WERI-Rb-1 (cell line): Measurements from ENCODE around the gene TIGD3.

Source experiments
- DNase-seq: peaks from one replicate; pipeline ENCODE4 v3.0.0-alpha.2; 2020
- H3K27ac ChIP-seq: fragments of 250-450 bp; sonication (Bioruptor Pico); 2 replicates; pipeline ENCODE4 v1.5.1; 2020; ENCODE audit warnings: mild to moderate bottlenecking, moderate library complexity
- H3K27me3 ChIP-seq: fragments of 250-450 bp; sonication (Bioruptor Pico); 2 replicates; pipeline ENCODE4 v1.5.1; 2021; ENCODE audit warnings: mild to moderate bottlenecking, low read depth, moderate library complexity; ENCODE audit not compliant: insufficient read depth, severe bottlenecking
- H3K36me3 ChIP-seq: fragments of 250-450 bp; sonication (Bioruptor Pico); 2 replicates; pipeline ENCODE4 v1.5.1; 2020; ENCODE audit warnings: mild to moderate bottlenecking, moderate library complexity
- H3K4me3 ChIP-seq: 2 replicates; pipeline ENCODE4 v1.5.1; 2011; ENCODE audit warnings: low read depth, mild to moderate bottlenecking, control low read depth, low read length
- H3K9me3 ChIP-seq: fragments of 250-450 bp; sonication (Bioruptor Pico); 2 replicates; pipeline ENCODE4 v1.5.1; 2021; ENCODE audit warnings: mild to moderate bottlenecking, moderate library complexity; ENCODE audit not compliant: severe bottlenecking
- TF ChIP-seq, protein P1 (sequence below): IDR thresholded peaks from 2 replicates; pipeline ENCODE4 v1.5.1; 2011; ENCODE audit warnings: low read depth, mild to moderate bottlenecking, control low read depth, inconsistent platforms, low read length

Gene TIGD3

DNA sequence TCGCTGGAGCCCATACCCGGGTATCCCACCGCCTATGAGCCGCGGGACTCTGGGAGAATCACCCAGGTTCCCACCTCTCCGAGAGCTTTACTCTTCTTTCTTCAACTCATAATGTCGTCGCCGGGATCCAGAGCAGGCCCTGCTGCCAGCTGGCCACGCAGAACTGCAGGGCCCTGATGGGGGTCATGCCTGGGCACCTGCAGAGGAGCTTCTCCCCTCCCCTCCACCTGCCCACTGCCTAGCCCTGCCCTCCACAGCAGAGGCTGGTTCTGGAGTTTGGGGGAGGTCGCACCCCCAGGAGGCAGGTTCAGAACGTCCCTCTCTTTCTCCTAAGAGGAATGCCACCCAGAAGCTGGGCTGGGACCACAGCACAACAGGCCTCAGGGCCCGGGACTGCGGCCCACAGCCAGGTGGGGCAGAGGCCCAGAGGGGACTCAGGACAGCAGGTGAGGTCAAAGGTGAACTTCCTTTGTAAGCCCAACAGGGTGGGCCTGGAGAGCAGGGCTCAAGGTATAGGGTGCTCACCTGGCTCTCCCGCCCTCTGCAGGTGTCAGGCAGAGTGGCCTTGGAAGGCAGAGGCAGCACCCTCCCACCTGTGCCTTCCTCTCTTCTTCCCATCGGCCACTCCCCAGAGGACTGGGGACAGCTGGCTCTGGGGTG lies 26.0 kb downstream of the TIGD3 start:
- Histone ChIP-seq H3K4me3 (no peak overlapping the region), H3K27ac (no peak overlapping the region), H3K36me3 (no peaks in the 10 kb centered on the region), H3K9me3 (no peaks in the 10 kb centered on the region), H3K27me3 (no peaks in the 10 kb centered on the region)
- DNase-seq, result no peak
- TF ChIP-seq, protein P1, sequence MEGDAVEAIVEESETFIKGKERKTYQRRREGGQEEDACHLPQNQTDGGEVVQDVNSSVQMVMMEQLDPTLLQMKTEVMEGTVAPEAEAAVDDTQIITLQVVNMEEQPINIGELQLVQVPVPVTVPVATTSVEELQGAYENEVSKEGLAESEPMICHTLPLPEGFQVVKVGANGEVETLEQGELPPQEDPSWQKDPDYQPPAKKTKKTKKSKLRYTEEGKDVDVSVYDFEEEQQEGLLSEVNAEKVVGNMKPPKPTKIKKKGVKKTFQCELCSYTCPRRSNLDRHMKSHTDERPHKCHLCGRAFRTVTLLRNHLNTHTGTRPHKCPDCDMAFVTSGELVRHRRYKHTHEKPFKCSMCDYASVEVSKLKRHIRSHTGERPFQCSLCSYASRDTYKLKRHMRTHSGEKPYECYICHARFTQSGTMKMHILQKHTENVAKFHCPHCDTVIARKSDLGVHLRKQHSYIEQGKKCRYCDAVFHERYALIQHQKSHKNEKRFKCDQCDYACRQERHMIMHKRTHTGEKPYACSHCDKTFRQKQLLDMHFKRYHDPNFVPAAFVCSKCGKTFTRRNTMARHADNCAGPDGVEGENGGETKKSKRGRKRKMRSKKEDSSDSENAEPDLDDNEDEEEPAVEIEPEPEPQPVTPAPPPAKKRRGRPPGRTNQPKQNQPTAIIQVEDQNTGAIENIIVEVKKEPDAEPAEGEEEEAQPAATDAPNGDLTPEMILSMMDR, result 0 out of 2 replicates have a peak, but pooled peaks have one; percentile 11

DNA sequence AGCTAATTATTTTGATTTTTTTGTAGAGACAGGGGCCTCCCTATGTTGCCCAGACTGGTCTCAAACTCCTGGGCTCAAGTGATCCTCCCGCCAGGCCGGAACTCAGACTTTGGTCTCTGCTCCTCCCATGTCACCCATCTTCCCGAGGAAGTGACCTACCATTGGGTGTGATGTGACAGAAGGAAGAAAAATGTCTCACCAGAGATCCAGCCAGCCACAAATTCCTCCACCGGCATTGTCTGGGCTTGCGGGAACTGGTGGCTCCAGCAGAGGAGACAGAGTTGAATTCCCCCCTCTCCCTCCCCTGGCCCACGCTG lies 27.1 kb downstream of the TIGD3 start:
- H3K27me3 ChIP-seq, result no peaks in the 10 kb centered on the region
- H3K27ac ChIP-seq, result peak overlapping the region; percentile 55
- H3K4me3 ChIP-seq, result peak overlapping the region; percentile 18
- no peaks in the 10 kb centered on the region for H3K9me3 ChIP-seq
- DNase-seq, result no peak
- TF ChIP-seq, protein P1, result no peak
- no peaks in the 10 kb centered on the region for H3K36me3 ChIP-seq

DNA sequence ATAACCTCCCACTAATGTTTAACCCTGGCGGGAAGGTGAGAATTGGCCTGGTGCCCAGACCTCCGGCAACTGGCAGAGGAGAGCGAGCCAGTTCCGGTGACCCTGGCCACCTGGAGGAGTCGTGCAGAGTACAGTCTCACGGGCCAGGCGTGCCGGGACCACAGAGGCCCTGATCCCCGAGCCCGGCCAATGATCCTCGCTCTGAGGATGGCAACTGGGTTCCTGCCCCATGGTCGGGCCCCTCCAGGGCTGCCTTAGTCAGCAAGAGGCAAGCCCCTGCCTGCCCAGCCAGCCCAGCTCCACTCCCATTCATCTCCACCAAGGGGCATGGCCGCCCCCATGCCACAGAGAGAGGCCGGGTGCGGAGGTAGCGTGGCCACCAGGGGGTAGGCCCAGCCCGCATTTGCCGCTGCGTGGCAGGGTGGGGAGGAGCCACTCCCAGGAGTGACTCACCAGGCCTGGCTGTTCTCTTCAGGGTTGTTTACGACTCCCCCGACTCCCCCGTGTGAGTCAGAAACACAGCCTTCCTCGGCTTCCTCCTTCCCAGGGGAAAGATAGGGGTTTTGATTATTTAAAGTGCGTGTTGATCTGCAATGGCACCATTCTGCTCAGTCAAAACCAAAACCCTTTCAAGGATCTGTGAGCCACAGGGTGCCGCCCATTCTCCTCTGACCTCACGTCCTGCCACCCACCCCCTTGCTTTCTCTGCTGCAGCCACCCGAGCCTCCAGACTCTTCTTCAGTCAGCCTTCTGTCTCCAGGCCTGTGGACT lies 27.7 kb downstream of the TIGD3 start, which contains the start of gene SLC25A45:
SLC25A45 (minus strand) TSS at position 614 of the 771 bp plus-strand sequence. CDS start 695 bp downstream, outside the sequence.
- TF ChIP-seq, protein P1, result peak; percentile 81
- Histone ChIP-seq H3K36me3 (no peaks in the 10 kb centered on the region), H3K9me3 (no peaks in the 10 kb centered on the region), H3K4me3 (peak within 1 kb of the TSS; percentile 18), H3K27ac (peak within 1 kb of the TSS; percentile 55), H3K27me3 (no peaks in the 10 kb centered on the region)
- DNase-seq, result peak; percentile 84

DNA sequence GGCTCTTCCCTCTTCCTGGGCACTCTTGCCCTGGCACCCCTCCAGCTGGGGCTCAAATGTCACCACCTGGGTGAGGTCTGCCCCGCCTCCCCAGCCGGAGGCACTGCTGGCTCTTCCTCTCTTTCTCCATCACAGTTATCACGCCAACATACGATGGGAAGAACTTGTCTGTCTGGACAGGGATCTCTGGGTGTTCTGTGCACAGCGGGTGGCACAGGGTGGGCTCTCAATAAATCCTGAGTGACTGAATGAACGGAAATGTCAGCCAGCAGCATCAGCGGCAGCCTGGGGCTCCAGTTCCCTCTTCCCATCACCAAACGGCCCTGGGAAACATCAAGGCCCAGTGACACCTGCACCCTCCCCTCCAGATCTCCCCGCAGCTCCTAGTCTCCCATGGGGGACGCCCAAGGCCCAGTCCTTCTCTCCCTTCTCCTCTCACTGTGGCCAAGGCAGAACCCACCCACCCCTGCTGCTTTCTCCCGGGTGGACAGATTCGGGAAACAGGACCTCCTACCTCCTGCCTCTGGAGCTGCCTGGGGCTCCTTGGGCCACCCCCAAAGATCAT lies 28.3 kb downstream of the TIGD3 start:
- Histone ChIP-seq H3K27me3 (no peaks in the 10 kb centered on the region), H3K27ac (peak overlapping the region; percentile 55), H3K4me3 (no peak overlapping the region), H3K36me3 (no peaks in the 10 kb centered on the region), H3K9me3 (no peaks in the 10 kb centered on the region)
- TF ChIP-seq, protein P1, result no peak
- no peak for DNase-seq

DNA sequence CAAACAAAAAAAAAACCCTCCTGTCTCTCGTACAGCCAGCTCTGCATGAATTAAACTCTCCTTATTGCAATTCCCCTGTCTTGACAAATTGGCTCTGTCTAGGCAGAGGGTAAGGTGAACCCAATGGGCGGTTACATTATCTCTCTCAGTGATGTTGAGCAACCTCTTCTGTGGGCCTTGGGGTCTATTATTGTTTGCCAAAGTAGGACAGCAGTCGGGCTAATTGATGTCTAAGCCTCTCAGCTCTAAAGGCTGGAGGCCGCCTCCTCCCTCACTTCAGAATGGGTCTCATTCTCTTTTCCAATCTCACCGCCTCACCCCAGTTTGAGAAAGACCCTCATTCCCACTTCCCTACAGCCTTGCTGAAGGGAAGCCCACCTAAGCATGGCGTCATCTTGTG lies 29.2 kb downstream of the TIGD3 start:
- TF ChIP-seq, protein P1, result no peak
- Histone ChIP-seq H3K4me3 (no peak overlapping the region), H3K9me3 (no peaks in the 10 kb centered on the region), H3K27me3 (no peaks in the 10 kb centered on the region), H3K36me3 (0 out of 2 replicates have a peak, but pooled peaks cover 4% of the 10 kb centered on the region), H3K27ac (no peak overlapping the region)
- DNase-seq, result no peak
